Subcutaneous adipose tissue (tissue), 4 donors: ENCODE measurements around the gene DAAM1. TPM values are rescaled to one million over a fixed set of nuclear protein-coding genes. Genes with fewer than 3 reads are reported as not detected.

Experiments used
- total RNA-seq, 4 donors: library from RNA; depleted of rRNA; stranded (reverse); fragments of >200 nt; gene quantifications; one replicate each; pipeline ENCODE4 v1.1.0, GENCODE V29; 2016
- TF ChIP-seq, protein P1 (sequence below): fragments of 450-650 bp; IDR thresholded peaks from one replicate; pipeline ENCODE4 v1.5.1; 2016; ENCODE audit warnings: low read depth, mild to moderate bottlenecking, control low read depth, antibody characterized with exemption, moderate library complexity

DAAM1 gene
- total RNA-seq, 4 donors from 2014 or later = 42.3 to 98.0 (median 59.0) TPM

- TF ChIP-seq, protein P1, sequence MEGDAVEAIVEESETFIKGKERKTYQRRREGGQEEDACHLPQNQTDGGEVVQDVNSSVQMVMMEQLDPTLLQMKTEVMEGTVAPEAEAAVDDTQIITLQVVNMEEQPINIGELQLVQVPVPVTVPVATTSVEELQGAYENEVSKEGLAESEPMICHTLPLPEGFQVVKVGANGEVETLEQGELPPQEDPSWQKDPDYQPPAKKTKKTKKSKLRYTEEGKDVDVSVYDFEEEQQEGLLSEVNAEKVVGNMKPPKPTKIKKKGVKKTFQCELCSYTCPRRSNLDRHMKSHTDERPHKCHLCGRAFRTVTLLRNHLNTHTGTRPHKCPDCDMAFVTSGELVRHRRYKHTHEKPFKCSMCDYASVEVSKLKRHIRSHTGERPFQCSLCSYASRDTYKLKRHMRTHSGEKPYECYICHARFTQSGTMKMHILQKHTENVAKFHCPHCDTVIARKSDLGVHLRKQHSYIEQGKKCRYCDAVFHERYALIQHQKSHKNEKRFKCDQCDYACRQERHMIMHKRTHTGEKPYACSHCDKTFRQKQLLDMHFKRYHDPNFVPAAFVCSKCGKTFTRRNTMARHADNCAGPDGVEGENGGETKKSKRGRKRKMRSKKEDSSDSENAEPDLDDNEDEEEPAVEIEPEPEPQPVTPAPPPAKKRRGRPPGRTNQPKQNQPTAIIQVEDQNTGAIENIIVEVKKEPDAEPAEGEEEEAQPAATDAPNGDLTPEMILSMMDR = no peak
Observed at GRCh38 chr14:59282378-59282765, 93.9 kb downstream of the DAAM1 start.

DNA sequence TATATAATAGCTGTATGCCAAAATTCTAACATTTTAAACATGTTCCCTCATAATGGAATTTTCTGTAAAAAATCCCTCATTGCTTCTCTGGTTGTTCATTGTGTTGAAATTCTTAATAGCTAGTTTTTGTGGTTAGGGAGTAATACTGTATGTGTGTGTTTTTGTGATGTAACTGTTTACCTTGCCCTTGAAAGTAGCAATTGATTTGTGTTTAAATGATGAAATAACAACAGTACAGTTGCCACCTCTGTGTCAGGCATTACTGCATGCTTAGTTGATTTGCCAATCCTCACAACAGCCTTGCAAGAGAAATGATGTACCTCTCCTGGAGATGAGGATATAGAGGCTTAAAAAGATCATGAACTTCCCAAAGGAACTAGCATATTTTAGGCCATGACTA is 94.9 kb downstream of the DAAM1 start:
- TF ChIP-seq, protein P1 = no peak

DNA sequence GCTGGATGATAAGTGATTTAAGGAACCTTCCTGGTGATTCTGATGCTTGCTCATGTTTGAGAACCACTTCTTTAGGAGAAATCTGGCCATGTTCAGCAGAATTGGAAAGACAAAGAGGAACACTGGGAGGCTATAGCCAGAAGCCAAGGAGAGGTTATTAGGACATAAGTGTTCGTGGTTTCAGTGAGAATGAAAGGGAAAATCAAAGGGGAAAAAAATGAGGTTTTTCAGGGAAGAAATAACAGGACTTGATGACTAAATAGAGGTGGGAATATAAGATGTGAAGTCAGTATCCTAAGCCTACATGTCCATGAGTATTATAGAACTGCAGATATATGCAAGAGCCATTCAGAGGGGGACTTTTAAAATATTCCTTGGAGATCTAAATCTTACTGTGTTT is 95.6 kb downstream of the DAAM1 start:
- TF ChIP-seq, protein P1 = no peak

DNA sequence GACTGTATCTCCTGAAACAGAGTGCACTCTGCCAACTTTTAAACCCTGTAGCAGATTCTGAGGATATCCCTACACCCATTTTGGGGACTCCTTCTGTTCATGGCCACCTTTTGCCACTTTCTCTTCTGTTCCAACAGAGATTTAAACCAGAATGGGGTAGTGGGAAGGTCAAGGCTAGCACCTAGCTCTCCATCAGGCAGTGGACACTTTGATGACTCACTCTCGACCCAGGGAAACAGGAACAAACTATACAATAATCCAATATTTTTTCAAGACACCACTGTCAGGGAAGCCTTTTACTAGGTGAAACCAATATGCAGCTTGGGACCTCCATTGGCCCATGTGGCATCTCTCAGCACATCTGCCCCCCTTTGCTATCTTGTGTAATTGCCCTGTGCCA is 103.6 kb downstream of the DAAM1 start:
- TF ChIP-seq, protein P1 = no peak

GRCh38 chr14:59292921-59293534 is 104.6 kb downstream of the DAAM1 start:
- TF ChIP-seq, protein P1 = no peak

DNA sequence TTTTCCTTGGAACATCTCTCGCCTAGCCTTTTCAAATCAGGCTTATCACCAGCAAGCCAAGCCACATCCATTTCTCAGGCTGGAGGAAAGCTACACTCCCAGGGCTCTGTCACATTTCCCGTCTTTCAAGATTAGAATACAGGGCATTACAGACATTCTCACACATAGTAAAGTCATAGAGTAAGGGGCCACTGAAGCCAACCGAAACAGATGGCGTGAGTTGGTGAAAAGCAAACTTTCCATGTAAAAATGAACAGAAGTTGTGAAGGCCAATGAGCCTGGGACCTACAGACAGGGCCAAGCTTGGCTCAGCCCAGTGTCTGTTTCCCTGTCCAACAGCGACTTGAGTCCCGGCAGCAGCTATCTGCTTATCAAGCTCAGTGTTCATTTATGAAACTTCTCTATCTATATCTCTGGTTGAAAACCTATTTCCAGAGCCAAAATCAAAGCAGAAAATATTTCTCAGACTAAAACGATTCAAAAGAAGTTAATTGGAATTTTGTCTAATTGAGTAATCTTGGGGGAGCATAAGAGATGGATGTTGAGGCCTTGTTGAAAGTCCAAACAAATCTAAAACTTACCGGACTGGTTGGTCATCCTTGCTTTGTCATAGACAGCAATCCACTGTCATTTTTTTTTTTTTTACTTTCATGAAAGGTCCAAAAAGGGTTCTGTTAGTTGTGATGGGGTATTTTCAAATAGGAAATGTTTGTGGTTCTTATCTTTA is 105.6 kb downstream of the DAAM1 start:
- TF ChIP-seq, protein P1 = no peak

DNA sequence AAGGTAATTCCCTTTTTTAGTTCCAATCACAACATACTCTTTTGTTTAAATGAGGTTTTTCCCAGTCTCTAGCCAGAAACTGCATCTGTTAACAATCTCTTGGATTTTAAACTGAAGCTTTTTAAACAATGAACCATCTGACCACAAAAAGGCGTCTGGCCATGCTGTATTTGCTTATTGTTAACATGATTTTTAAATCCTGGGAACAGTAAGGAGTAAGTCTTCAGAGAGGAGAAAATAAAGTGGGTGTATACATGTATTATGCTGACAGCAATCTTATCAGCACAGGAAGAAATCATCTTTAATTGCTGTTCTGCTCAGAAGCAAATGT is 106.2 kb downstream of the DAAM1 start:
- TF ChIP-seq, protein P1 = no peak
